ENCODE data around the gene INAFM2. TPM values are rescaled to one million over a fixed set of nuclear protein-coding genes. Genes with fewer than 3 reads are reported as not detected.
A peak's percentile ranks its signal among the peaks of the same experiment; 100 is the strongest.

INAFM2 gene
- total and polyA plus RNA-seq, 2 of the 4 experiments (the other 2 are of a cell fraction), result 10.4 to 14.0 TPM

GRCh38 chr15:40340740-40341400 lies 17.4 kb downstream of the INAFM2 start, which contains the start of gene CCDC9B:
TSS of gene CCDC9B (minus strand) at chr15:40340939. CDS start at chr15:40340819, 120 bp downstream.
- H2AFZ ChIP-seq (replicated peaks; ENCODE audit: low read length, poor library complexity), result peak within 1 kb of the TSS; percentile 87
- ChIA-PET POLR2A (ENCODE audit: unreplicated experiment) (interaction anchor here (0.5 to 3.3 kb wide), 6 partner anchors 9 to 1104 kb away, joined by 3 to 20 read pairs (median 4); no protein-coding TSS in a partner anchor), CTCF (interaction anchor here (0.6 to 1.4 kb wide), 5 partner anchors 28 to 166 kb away, joined by 3 to 5 read pairs (median 5); no protein-coding TSS in a partner anchor)
- peak within 1 kb of the TSS; percentile 99 for H4K91ac ChIP-seq (ENCODE audit: insufficient read depth, low read depth, low read length)
- H2BK5ac ChIP-seq (ENCODE audit: low read depth, low read length, poor library complexity, severe bottlenecking), result peak within 1 kb of the TSS; percentile 97
- H3K4ac ChIP-seq (ENCODE audit: low read depth, low read length), result peak within 1 kb of the TSS; percentile 100
- dilution Hi-C loops (cut with HindIII; ENCODE audit: low sequenced_read_pairs, unreplicated experiment), result no loop called here
- 0% methylated on average over 9 of the region's 17 CpGs; no CpG with 5 or more reads in 1 of the 2 experiments for WGBS, 2 experiments (ENCODE audit: extremely low coverage in 2 of 2, insufficient read length in 1 of 2)
- H4K20me1 ChIP-seq (ENCODE audit: insufficient read depth, low read length), result no peaks in the 10 kb centered on the region
- H2BK15ac ChIP-seq (ENCODE audit: low read depth, low read length), result peak within 1 kb of the TSS; percentile 89; the same call in 2 of the 3 replicates
- H3K27ac ChIP-seq (ENCODE audit: insufficient read depth, low read length), result peak within 1 kb of the TSS; percentile 97
- H3K4me3 ChIP-seq (ENCODE audit: insufficient read depth, low read depth, low read length), result peak within 1 kb of the TSS; percentile 45
- H2AK5ac ChIP-seq (ENCODE audit: low read depth, low read length), result peak within 1 kb of the TSS; percentile 100
- no TSS peak for BruUV-seq (replicated peaks)
- in situ Hi-C loops (cut with MboI; ENCODE audit: low sequenced_read_pairs), result no loop called here
- H3K36me3 ChIP-seq (ENCODE audit: control insufficient read depth, insufficient read depth, low read length), result peaks cover 15% of the 10 kb centered on the region
- intact Hi-C loops (cut with micrococcal nuclease), result loop anchor here (1.0 to 2.0 kb wide), 2 partner anchors 18 to 80 kb away; partner anchors contain the start of gene DISP2
- DNase-seq (peak; percentile 84), ATAC-seq (ENCODE audit: low read depth) (peak; percentile 45)
- peak within 1 kb of the TSS; percentile 85 for H3K18ac ChIP-seq (ENCODE audit: low read depth, low read length)
- no peaks in the 10 kb centered on the region for H3K27me3 ChIP-seq (ENCODE audit: control insufficient read depth, insufficient read depth, low read length)
- H3K9me3 ChIP-seq (ENCODE audit: control insufficient read depth, insufficient read depth, low read length), result no peaks in the 10 kb centered on the region
- peak within 1 kb of the TSS; percentile 92 for H2BK20ac ChIP-seq (ENCODE audit: low read depth, low read length)
- peak within 1 kb of the TSS; percentile 81 for H3K9ac ChIP-seq (ENCODE audit: low read depth, low read length)
- peak within 1 kb of the TSS; percentile 92 for H3K4me2 ChIP-seq (ENCODE audit: low read depth, low read length)
- H2AK9ac ChIP-seq (replicated peaks; ENCODE audit: low read depth, low read length, poor library complexity), result peak within 1 kb of the TSS; percentile 100
- peak within 1 kb of the TSS; percentile 98 for H3K14ac ChIP-seq (replicated peaks; ENCODE audit: low read depth, low read length)
- peak within 1 kb of the TSS; percentile 99 for H3K23ac ChIP-seq (ENCODE audit: low read depth, low read length)
- H4K5ac ChIP-seq (ENCODE audit: low read depth, low read length), result peak within 1 kb of the TSS; percentile 94
- peaks cover 27 to 50% of the 10 kb centered on the region in 2 experiments; a peak in 3 of 4 replicates for H3K79me1 ChIP-seq (ENCODE audit: low read depth in 1 of 2, low read length in 2 of 2)
- peak within 1 kb of the TSS; percentile 98 for H2BK120ac ChIP-seq (ENCODE audit: low read depth, low read length)
- H3K9me1 ChIP-seq (ENCODE audit: insufficient read depth, low read length), result peaks cover 22% of the 10 kb centered on the region
- H4K8ac ChIP-seq (ENCODE audit: low read depth in 2 of 2, low read length in 2 of 2), result peak within 1 kb of the TSS; percentile 93 to 97
- H3K56ac ChIP-seq (ENCODE audit: extremely low read depth, insufficient read depth, low read length), result peak within 1 kb of the TSS; percentile 99
- H3K4me1 ChIP-seq (ENCODE audit: control insufficient read depth, insufficient read depth, low read length), result peaks cover 39% of the 10 kb centered on the region
- peak; percentile 78 for TF ChIP-seq BHLHE40 (IDR thresholded peaks at IDR 0.05; ENCODE audit: low read depth, low read length)
- TF ChIP-seq ELK1 (IDR thresholded peaks at IDR 0.05; ENCODE audit: borderline replicate concordance, low read depth, low read length), result no peak
- TF ChIP-seq RCOR1 (IDR thresholded peaks at IDR 0.05; ENCODE audit: insufficient replicate concordance, low read length), result no peak
- TF ChIP-seq USF2 (IDR thresholded peaks at IDR 0.05; ENCODE audit: low read depth, low read length), result 0 out of 2 replicates have a peak, but pooled peaks have one; percentile 12
- no peak for TF ChIP-seq NFE2L2 (IDR thresholded peaks at IDR 0.05; ENCODE audit: low read depth, low read length)
- TF ChIP-seq SMC3 (IDR thresholded peaks at IDR 0.05; ENCODE audit: low read depth, low read length), result no peak; the same call in 1 of the 2 replicates
- no peak for TF ChIP-seq FOS (IDR thresholded peaks at IDR 0.05; ENCODE audit: low read depth, low read length)
- TF ChIP-seq RAD21 (IDR thresholded peaks at IDR 0.05; ENCODE audit: low read length), result peak; percentile 11; the same call in 1 of the 2 replicates
- TF ChIP-seq CHD1 (IDR thresholded peaks at IDR 0.05; ENCODE audit: low read depth, low read length), result no peak
- peak; percentile 85 for TF ChIP-seq POLR2A (IDR thresholded peaks at IDR 0.05; ENCODE audit: low read depth, low read length)
- TF ChIP-seq CTCF (conservative IDR thresholded peaks at IDR 0.05; ENCODE audit: low read depth, low read length), result no peak
- TF ChIP-seq RFX5 (IDR thresholded peaks at IDR 0.05; ENCODE audit: low read depth, low read length), result no peak
- no peak for TF ChIP-seq MAFK (IDR thresholded peaks at IDR 0.05; ENCODE audit: low read depth, low read length)
- peak; percentile 78; the same call in 1 of the 2 replicates for TF ChIP-seq MXI1 (IDR thresholded peaks at IDR 0.05; ENCODE audit: borderline replicate concordance, low read depth, low read length)
